Endothelial cell of umbilical vein (primary cell): ENCODE measurements around the gene MOG. TPM values are rescaled to one million over a fixed set of nuclear protein-coding genes. Genes with fewer than 3 reads are reported as not detected.

ENCODE experiments used
- BruUV-seq: library from RNA; stranded (reverse); fragments of 400-500 nt; replicated peaks from 2 replicates; lab custom pipeline; 2021; lab: Mats Ljungman, UMichigan
- CTCF ChIA-PET: fragments of 300-600, 350-600 bp; sonication (Branson Sonifier 250); formaldehyde crosslinking; loops from one replicate; lab custom pipeline; 2021; ENCODE audit warnings: antibody characterized with exemption, inconsistent platforms; lab: Charles Lee
- POLR2A ChIA-PET: fragments of 300-600, 350-600 bp; sonication (Branson Sonifier 250); formaldehyde crosslinking; loops from one replicate; lab custom pipeline; 2021; ENCODE audit warnings: antibody characterized with exemption, inconsistent platforms; lab: Charles Lee
- DNase-seq: peaks from one replicate; pipeline ENCODE4 v3.0.0-alpha.2; 2011; ENCODE audit warnings: low read depth, low spot score
- FAIRE-seq: peaks from 2 replicates; lab custom pipeline; 2011; peaks lifted over from hg19 to GRCh38; lab: Jason Lieb, UNC
- H2AFZ ChIP-seq: 2 replicates; pipeline ENCODE4 v1.6.0; 2012; ENCODE audit warnings: low read depth, low read length, control low read depth, inconsistent platforms
- H3K27ac ChIP-seq: 2 replicates; pipeline ENCODE4 v1.5.1; 2011; ENCODE audit warnings: low read depth, mild to moderate bottlenecking, control low read depth, low read length, moderate library complexity; ENCODE audit not compliant: insufficient read depth
- H3K27me3 ChIP-seq, 2 experiments: 2 replicates each; pipeline versions ENCODE4 v1.6.0 to v1.6.1; 2011; ENCODE audit warnings: low read length in 2 of 2, mixed read lengths in 1 of 2; ENCODE audit not compliant: control insufficient read depth in 2 of 2, insufficient read depth in 2 of 2
- H3K36me3 ChIP-seq, 2 experiments: 2 replicates in 1 of 2; 3 replicates in 1 of 2; pipeline ENCODE4 v1.5.1; 2011; ENCODE audit warnings: low read length in 2 of 2, mild to moderate bottlenecking in 1 of 2, moderate library complexity in 1 of 2; ENCODE audit not compliant: control insufficient read depth in 2 of 2, insufficient read depth in 2 of 2; ENCODE audit errors: extremely low read depth in 1 of 2
- H3K4me1 ChIP-seq: 3 replicates; pipeline ENCODE4 v1.5.1; 2011; ENCODE audit warnings: mild to moderate bottlenecking, low read length; ENCODE audit not compliant: control insufficient read depth, insufficient read depth; ENCODE audit errors: extremely low read depth
- H3K4me2 ChIP-seq: 2 replicates; pipeline ENCODE4 v1.6.1; 2011; ENCODE audit warnings: low read length, control low read depth, mixed read lengths; ENCODE audit not compliant: insufficient read depth
- H3K4me3 ChIP-seq, 3 experiments: fragments of 200-600 bp in 1 of 3; sonication (generic), shearing (Covaris generic) in 1 of 3; replicated peaks in 1 of 3; 2 replicates each; pipeline ENCODE4 v1.5.1; 2011 to 2016; ENCODE audit warnings: control low read depth in 3 of 3, low read length in 3 of 3, mild to moderate bottlenecking in 2 of 3, inconsistent platforms in 1 of 3, low read depth in 1 of 3, moderate library complexity in 1 of 3; ENCODE audit not compliant: insufficient read depth in 1 of 3
- H3K79me2 ChIP-seq: 2 replicates; pipeline ENCODE4 v1.6.0; 2012; ENCODE audit warnings: low read length, inconsistent platforms; ENCODE audit not compliant: control insufficient read depth, insufficient read depth
- H3K9ac ChIP-seq: replicated peaks from 2 replicates; pipeline ENCODE3; 2011; ENCODE audit warnings: low read length, control low read depth; ENCODE audit not compliant: insufficient read depth; ENCODE audit errors: extremely low read depth
- H3K9me1 ChIP-seq: replicated peaks from 3 replicates; pipeline ENCODE4 v1.6.0; 2011; ENCODE audit warnings: mild to moderate bottlenecking, low read length; ENCODE audit not compliant: control insufficient read depth, insufficient read depth; ENCODE audit errors: extremely low read depth
- H3K9me3 ChIP-seq: replicated peaks from 2 replicates; pipeline ENCODE4 v1.5.1; 2012; ENCODE audit warnings: low read length, inconsistent platforms; ENCODE audit not compliant: control insufficient read depth, insufficient read depth
- H4K20me1 ChIP-seq: replicated peaks from 2 replicates; pipeline ENCODE3; 2011; ENCODE audit warnings: mild to moderate bottlenecking, low read length; ENCODE audit not compliant: control insufficient read depth, insufficient read depth; ENCODE audit errors: extremely low read depth
- EZH2 ChIP-seq: IDR thresholded peaks from 2 replicates; pipeline ENCODE4 v1.6.1; 2012; ENCODE audit warnings: borderline replicate concordance, low read depth, mild to moderate bottlenecking, moderate library complexity, low read length, inconsistent platforms; ENCODE audit not compliant: severe bottlenecking
- FOS ChIP-seq: IDR thresholded peaks from 2 replicates; pipeline ENCODE4 v1.6.1; 2011; ENCODE audit warnings: mild to moderate bottlenecking, low read length, moderate library complexity, borderline replicate concordance; ENCODE audit not compliant: insufficient read depth
- POLR2A ChIP-seq: IDR thresholded peaks from 2 replicates; pipeline ENCODE4 v1.6.1; 2012; ENCODE audit warnings: low read depth, mild to moderate bottlenecking, control low read depth, low read length
- dilution Hi-C: fragments of 300-500 bp; cut with MboI; formaldehyde crosslinking; loops from one replicate; pipeline ENCODE4 v1.15.0; 2019; ENCODE audit warnings: low sequenced_read_pairs; ENCODE audit not compliant: extremely low pct_ligation_motif_present
- intact Hi-C: fragments of 100-400 bp; cut with micrococcal nuclease; formaldehyde crosslinking; loops from one replicate; pipeline ENCODE4 v1.10.0; 2022
- polyA plus RNA-seq, 4 experiments: library from polyadenylated mRNA; depleted of rRNA in 3 of 4; stranded (reverse) in 3 of 4; unstranded in 1 of 4; fragments of >200 nt; gene quantifications; 2 replicates each; pipeline versions ENCODE4 v1.2.1 to v1.2.3, GENCODE V29; 2011 to 2012; ENCODE audit warnings: missing spikeins in 1 of 4
- total RNA-seq: library from RNA; stranded (reverse); gene quantifications from 2 replicates; pipeline ENCODE4 v1.2.3, GENCODE V29; 2021
- TF ChIP-seq, protein P1 (sequence below): IDR thresholded peaks from 2 replicates; pipeline ENCODE4 v1.6.1; 2011; ENCODE audit not compliant: insufficient read depth, insufficient read length

The MOG gene
- total and polyA plus RNA-seq, 2 donors (not counting 3 experiments of a cell fraction or from before 2014, with no cell fraction given), result not detected

DNA sequence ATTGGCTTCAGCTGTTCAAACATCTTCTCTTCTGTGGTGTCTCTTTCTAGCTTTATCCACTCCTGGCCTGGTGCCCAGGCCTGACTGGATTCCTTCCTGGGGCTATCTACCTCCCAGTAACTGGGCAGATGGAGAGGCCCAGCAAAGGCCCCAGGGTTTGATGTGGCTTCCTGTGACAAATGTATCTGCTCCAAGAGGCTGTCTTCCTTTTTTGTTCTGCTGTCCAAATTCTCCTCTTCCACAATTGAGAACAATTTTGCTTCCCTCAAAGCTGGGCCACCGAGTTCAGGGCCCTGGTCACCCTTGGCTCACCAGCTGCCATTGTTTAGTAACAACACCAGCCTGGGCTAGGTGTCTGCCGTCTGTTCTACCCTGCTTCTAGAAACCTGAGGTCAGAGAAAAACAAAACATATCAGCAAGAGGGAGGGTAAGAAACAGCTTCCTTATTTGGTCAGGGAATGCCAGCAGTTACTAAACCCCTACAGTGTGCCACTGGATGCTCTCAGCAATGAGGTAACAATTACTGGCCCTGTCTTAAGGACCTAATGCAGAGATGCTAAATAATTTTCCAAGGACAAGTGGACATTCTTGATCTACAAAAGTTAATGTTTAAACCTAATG lies 20.2 kb downstream of the MOG start:
- DNase-seq (no peak), FAIRE-seq (no peak)
- Histone ChIP-seq H3K9me1 (no peaks in the 10 kb centered on the region), H3K4me2 (no peak overlapping the region), H3K4me3 (no peak overlapping the region), H3K36me3 (no peaks in the 10 kb centered on the region), H2AFZ (no peak overlapping the region), H3K79me2 (no peaks in the 10 kb centered on the region), H3K4me1 (no peaks in the 10 kb centered on the region), H3K9ac (no peak overlapping the region), H3K9me3 (no peaks in the 10 kb centered on the region), H4K20me1 (no peaks in the 10 kb centered on the region), H3K27me3 (peaks cover 0 to 2% of the 10 kb centered on the region in 2 experiments), H3K27ac (no peak overlapping the region)
- dilution Hi-C loops (no loop called here), intact Hi-C loops (no loop called here)
- POLR2A ChIA-PET, result no interaction called here
- no TSS peak for BruUV-seq
- TF ChIP-seq FOS (peak; percentile 14), POLR2A (no peak), EZH2 (no peak)
- CTCF ChIA-PET, result interaction anchor here (0.7 to 3.0 kb wide), 7 partner anchors 11 to 27 kb away, joined by 3 to 33 read pairs (median 4); no protein-coding TSS in a partner anchor

DNA sequence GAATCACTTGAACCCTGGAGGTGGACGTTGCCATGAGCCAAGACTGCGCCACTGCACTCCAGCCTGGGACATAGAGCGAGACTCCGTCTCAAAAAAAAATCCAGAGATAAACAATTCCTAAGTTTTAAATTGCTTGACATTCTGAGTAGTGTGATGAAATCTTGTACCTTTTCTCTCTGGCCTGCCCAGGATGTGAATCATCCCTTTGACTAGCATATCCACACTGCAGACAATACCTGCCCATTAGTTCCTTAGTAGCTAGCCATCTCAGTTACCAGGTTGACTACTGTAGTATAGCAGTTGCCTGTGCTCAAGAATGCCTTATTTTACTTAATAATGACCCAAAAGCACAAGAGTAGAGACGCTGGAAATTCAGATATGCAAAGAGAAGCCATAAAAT lies 21.2 kb downstream of the MOG start:
- H3K9me1 ChIP-seq, result no peaks in the 10 kb centered on the region
- dilution Hi-C loops, result no loop called here
- DNase-seq (no peak), FAIRE-seq (no peak)
- H3K4me2 ChIP-seq, result no peak overlapping the region
- TF ChIP-seq POLR2A, result no peak
- TF ChIP-seq, protein P1, sequence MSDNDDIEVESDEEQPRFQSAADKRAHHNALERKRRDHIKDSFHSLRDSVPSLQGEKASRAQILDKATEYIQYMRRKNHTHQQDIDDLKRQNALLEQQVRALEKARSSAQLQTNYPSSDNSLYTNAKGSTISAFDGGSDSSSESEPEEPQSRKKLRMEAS, result no peak
- H3K4me3 ChIP-seq, result no peak overlapping the region
- H3K36me3 ChIP-seq, result no peaks in the 10 kb centered on the region
- peaks cover 0 to 2% of the 10 kb centered on the region in 2 experiments for H3K27me3 ChIP-seq
- ChIA-PET CTCF (interaction anchor here (1.6 to 2.2 kb wide), 2 partner anchors 14 to 28 kb away, joined by 3 to 7 read pairs; no protein-coding TSS in a partner anchor), POLR2A (no interaction called here)
- no TSS peak for BruUV-seq
- no peaks in the 10 kb centered on the region for H3K4me1 ChIP-seq
- H3K79me2 ChIP-seq, result no peaks in the 10 kb centered on the region
- H3K9ac ChIP-seq, result no peak overlapping the region
- H2AFZ ChIP-seq, result no peak overlapping the region
- no peaks in the 10 kb centered on the region for H3K9me3 ChIP-seq
- intact Hi-C loops, result no loop called here
- no peak overlapping the region for H3K27ac ChIP-seq
- no peaks in the 10 kb centered on the region for H4K20me1 ChIP-seq
